GM12801 (cell line): ENCODE results near the gene RADIL.

Source experiments
- TF ChIP-seq, protein P1 (sequence below): IDR thresholded peaks from one replicate; pipeline ENCODE4 v1.5.1; 2011; ENCODE audit warnings: control low read depth; ENCODE audit not compliant: insufficient read length; ENCODE audit errors: extremely low read depth

The RADIL gene

DNA sequence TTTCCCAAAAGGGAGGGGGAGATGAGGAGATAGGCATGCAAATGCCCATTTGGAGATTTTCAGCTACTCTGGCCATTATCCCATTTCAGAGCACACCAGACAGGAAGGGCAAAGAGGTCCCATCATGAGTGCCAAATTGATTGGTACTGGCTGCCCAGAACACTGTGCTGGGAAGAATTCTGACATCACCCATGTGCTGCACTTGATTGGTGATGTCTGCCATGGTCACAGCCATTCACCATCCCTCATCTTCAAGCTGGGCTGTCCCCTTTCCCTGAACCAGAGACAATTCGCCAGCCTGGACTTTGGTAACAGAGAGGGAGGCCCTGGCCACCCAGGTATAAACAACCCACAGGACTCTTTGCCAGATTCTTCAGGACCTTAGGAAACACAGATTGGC lies 23.2 kb upstream of the RADIL start:
- TF ChIP-seq, protein P1, sequence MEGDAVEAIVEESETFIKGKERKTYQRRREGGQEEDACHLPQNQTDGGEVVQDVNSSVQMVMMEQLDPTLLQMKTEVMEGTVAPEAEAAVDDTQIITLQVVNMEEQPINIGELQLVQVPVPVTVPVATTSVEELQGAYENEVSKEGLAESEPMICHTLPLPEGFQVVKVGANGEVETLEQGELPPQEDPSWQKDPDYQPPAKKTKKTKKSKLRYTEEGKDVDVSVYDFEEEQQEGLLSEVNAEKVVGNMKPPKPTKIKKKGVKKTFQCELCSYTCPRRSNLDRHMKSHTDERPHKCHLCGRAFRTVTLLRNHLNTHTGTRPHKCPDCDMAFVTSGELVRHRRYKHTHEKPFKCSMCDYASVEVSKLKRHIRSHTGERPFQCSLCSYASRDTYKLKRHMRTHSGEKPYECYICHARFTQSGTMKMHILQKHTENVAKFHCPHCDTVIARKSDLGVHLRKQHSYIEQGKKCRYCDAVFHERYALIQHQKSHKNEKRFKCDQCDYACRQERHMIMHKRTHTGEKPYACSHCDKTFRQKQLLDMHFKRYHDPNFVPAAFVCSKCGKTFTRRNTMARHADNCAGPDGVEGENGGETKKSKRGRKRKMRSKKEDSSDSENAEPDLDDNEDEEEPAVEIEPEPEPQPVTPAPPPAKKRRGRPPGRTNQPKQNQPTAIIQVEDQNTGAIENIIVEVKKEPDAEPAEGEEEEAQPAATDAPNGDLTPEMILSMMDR = no peak

DNA sequence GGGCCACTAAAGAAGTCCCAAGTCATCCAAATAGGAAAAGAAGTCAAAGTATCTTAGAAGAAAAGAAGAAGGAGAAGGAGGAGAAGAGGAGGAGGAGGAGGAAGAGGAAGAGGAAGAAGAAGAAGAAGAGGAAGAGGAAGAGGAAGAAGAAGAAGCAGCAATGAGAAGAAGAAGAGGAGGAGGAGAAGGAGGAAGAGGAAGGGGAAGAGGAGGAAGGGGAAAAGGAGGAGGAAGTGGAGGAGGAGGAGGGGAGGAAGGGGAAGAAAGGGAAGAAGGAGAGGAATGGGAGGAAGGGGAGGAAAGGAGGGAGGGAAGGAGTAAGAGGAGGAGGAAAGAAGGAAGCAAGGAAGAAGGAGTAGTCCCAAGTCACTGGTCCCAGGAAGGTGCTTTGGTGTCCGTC lies 21.7 kb upstream of the RADIL start:
- TF ChIP-seq, protein P1 = no peak

DNA sequence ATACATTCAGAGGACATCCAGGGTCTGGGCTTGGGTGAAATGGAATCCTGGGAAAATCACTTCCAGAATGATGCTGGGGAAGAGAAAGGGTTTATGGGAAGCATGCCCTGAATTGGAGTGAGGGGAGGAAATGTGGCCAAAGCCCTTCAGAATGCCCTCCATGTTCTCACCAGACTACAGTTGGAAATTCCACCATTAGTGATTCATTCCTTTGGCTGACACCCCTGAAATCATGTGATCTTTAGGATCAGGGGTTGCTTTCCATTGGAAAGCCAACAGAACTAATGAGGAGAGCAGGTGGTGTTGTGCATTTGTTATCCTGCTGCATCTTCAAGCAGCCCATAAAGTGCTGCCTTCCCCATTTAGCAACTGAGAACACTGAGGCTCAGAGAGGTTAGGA lies 20.8 kb upstream of the RADIL start:
- TF ChIP-seq, protein P1 = no peak

DNA sequence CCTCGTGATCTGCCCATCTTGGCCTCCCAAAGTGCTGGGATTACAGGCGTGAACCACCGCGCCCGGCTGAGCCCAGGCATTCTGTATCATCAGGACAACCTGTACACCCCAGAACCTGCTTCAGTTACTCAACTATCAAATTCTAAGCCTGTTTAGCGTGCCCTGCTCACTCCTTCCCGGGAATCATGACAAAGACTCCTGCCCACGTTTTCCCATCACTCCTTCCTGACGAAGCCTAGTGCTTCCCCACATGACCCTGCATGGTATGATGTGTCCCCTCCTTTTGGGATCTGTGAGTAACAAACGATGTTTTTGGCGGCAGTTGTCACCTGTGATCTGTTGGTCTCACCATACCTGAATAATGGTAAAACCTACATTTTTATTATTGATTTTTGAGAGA lies 12.2 kb upstream of the RADIL start:
- TF ChIP-seq, protein P1 = no peak

DNA sequence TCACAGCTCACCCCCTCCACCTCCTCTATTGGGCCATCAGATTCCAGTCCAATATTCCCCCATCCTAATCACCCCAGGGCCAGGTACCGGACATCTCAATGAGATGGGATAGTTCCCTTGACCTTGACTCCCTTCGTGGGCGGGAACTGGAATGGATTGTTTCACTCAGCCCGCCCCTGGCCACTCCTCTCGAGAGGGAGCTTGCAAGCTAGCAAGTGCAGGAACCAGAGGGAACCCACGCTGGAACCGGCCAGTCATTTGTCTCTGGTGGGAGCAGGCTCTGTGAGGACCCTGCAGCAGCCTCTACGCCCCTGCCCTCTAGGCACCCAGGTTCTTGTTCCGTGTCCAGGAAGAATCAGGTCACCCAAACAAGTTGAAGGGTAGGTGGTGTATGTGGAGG lies 11.0 kb upstream of the RADIL start:
- TF ChIP-seq, protein P1 = no peak

DNA sequence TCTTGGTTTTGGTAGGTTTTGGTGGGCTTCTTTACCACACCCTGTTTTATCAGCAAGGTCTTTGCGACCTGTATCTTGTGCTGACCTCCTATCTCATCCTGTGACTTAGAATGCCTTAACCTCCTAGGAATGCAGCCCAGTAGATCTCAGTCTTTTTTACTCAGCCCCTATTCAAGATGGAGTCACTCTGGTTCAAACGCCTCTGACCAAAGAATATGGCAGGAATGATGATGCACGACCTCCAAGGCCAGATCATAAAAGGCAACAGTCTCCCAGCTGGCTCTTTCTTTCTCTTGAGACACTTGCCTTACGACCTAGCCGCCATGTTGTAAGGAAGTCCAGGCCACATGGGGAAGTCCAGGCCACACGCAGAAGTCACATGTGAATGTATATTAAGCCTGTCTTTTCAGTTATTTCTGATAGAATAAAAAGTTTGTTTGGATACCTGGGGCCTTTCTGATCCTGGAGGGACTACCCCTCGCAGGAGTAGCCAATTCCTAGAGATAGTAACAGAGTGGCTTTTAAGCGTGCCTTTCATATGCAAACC lies 10.5 kb upstream of the RADIL start:
- TF ChIP-seq, protein P1 = no peak

DNA sequence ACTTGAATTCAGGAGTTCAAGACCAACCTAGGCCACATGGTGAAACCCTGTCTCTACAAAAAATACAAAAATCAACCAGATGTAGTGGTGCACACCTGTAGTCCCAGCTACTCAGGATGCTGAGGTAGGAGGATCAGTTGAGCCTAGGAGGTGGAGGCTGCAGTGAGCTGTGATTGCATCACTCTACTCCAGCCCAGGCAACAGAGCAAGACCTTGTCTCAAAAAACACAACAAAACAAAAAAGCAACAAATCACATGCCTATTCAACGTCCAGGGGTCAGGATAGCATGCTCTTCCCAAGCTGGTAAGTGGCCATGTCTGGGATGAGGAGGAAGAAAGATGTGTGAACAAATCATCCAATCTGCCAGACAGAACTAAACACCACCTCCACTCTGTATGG lies 6.2 kb upstream of the RADIL start:
- TF ChIP-seq, protein P1 = no peak

DNA sequence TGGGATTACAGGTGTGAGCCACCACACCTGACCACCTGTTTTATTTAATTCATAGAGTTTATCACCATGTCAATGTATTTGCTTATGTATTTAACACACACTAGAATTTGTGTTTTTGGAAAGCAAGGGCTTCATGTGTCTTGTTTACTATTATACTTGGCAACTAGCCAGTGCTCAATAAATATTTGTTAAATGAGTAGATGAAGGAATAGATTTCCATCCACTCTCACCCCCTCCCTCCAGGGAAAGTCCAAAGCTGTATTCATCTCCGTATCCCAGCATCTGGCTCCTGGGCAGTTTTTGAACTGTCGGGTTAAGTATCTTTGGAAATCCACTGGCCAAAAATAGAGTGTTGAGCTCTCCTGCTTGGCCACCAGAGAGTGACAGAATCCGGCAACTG lies 4.6 kb upstream of the RADIL start:
- TF ChIP-seq, protein P1 = no peak
